Measurements from ENCODE around the gene RFFL. TPM values are rescaled to one million over a fixed set of nuclear protein-coding genes. Genes with fewer than 3 reads are reported as not detected.

Gene RFFL
- total and polyA plus RNA-seq, 2 of the 4 experiments (the other 2 are of a cell fraction): 11.6 to 19.2 TPM

DNA sequence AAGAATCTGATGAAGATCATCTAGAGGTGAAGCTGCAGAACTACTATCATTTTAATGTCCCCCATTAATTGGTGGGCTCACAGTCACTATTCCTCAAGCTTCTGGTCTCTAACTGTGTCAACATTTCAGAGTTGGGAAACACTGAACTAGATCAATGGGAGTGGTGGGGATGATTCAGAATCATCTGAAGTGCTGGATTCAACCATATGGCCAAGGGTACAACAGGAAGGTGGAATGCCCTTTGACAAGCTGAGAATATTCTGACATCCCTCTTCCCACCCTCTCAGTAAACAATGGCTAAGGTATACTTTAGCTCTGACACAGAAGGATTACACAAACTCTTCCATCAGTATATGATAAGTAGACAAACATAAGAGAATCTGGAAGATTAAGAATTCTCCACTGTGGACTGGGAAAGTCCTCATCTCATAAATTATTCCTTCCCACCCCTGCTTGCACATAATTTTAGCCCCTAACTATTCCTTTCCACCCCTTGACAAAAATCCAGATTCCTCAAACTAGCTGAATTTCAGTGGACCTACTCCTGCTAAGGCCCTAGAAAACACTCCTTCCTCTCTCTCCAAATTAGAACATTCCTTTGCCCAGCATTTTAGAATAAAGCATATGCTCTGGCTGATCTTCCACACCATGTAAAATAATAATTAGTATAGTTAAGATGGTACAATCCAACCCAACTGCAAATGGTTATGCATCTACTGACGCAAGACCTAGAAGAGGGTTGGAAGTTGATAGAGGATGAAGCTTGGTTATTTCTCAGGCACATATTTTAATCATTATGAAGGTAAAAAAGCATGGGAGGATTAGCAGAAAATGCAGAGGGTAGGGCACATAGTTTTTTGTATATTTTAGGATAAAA, 16.3 kb upstream of the RFFL start:
- peaks cover 10% of the 10 kb centered on the region for H3K4me1 ChIP-seq (ENCODE audit: control insufficient read depth, insufficient read depth, low read length)
- no peak overlapping the region for H3K18ac ChIP-seq (ENCODE audit: low read depth, low read length)
- no peak overlapping the region; the same call in 1 of the 2 replicates for H3K23ac ChIP-seq (ENCODE audit: low read depth, low read length)
- H2AK9ac ChIP-seq (replicated peaks; ENCODE audit: low read depth, low read length, poor library complexity): no peak overlapping the region
- H3K56ac ChIP-seq (ENCODE audit: extremely low read depth, insufficient read depth, low read length): no peak overlapping the region
- no peaks in the 10 kb centered on the region for H3K36me3 ChIP-seq (ENCODE audit: control insufficient read depth, insufficient read depth, low read length)
- POLR2A ChIA-PET (ENCODE audit: unreplicated experiment): no interaction called here
- H2AK5ac ChIP-seq (ENCODE audit: low read depth, low read length): no peak overlapping the region
- H3K27me3 ChIP-seq (ENCODE audit: control insufficient read depth, insufficient read depth, low read length): no peaks in the 10 kb centered on the region
- no peak overlapping the region for H2BK15ac ChIP-seq (ENCODE audit: low read depth, low read length)
- no peaks in the 10 kb centered on the region for H3K9me3 ChIP-seq (ENCODE audit: control insufficient read depth, insufficient read depth, low read length)
- H3K9me1 ChIP-seq (ENCODE audit: insufficient read depth, low read length): peaks cover 10% of the 10 kb centered on the region
- intact Hi-C loops (cut with micrococcal nuclease): loop anchor here (5.0 kb wide), 1 partner anchor 37 kb away; no protein-coding TSS in a partner anchor
- H2BK20ac ChIP-seq (ENCODE audit: low read depth, low read length): no peak overlapping the region
- no peak overlapping the region for H3K14ac ChIP-seq (replicated peaks; ENCODE audit: low read depth, low read length)
- H3K79me1 ChIP-seq (ENCODE audit: low read depth in 1 of 2, low read length in 2 of 2): peaks cover 27 to 66% of the 10 kb centered on the region in 2 experiments
- no peak overlapping the region for H2BK5ac ChIP-seq (ENCODE audit: low read depth, low read length, poor library complexity, severe bottlenecking)
- no peak overlapping the region for H4K91ac ChIP-seq (ENCODE audit: insufficient read depth, low read depth, low read length)
- dilution Hi-C loops (cut with HindIII; ENCODE audit: low sequenced_read_pairs, unreplicated experiment): no loop called here
- WGBS, 2 experiments (ENCODE audit: extremely low coverage in 2 of 2, insufficient read length in 1 of 2): no CpG with 5 or more reads among the region's 1 CpG
- ATAC-seq (ENCODE audit: low read depth): no peak
- H2BK120ac ChIP-seq (ENCODE audit: low read depth, low read length): no peak overlapping the region
- no peak overlapping the region for H3K4ac ChIP-seq (ENCODE audit: low read depth, low read length)
- H4K8ac ChIP-seq (ENCODE audit: low read depth in 2 of 2, low read length in 2 of 2): no peak overlapping the region
- BruUV-seq (replicated peaks): no TSS peak
- H3K4me3 ChIP-seq (ENCODE audit: insufficient read depth, low read depth, low read length): no peak overlapping the region
- H2AFZ ChIP-seq (replicated peaks; ENCODE audit: low read length, poor library complexity): no peak overlapping the region
- CTCF ChIA-PET: no interaction called here
- H4K5ac ChIP-seq (ENCODE audit: low read depth, low read length): no peak overlapping the region
- peak; percentile 51 for DNase-seq
- H3K9ac ChIP-seq (ENCODE audit: low read depth, low read length): no peak overlapping the region
- H4K20me1 ChIP-seq (ENCODE audit: insufficient read depth, low read length): peaks cover 16% of the 10 kb centered on the region; the same call in 1 of the 2 replicates
- H3K4me2 ChIP-seq (ENCODE audit: low read depth, low read length): no peak overlapping the region
- no peak overlapping the region for H3K27ac ChIP-seq (ENCODE audit: insufficient read depth, low read length)
- in situ Hi-C loops (cut with MboI; ENCODE audit: low sequenced_read_pairs): no loop called here
- TF ChIP-seq MAZ (IDR thresholded peaks at IDR 0.05; ENCODE audit: borderline replicate concordance, low read depth, low read length) (no peak), SMC3 (IDR thresholded peaks at IDR 0.05; ENCODE audit: low read depth, low read length) (no peak), MXI1 (IDR thresholded peaks at IDR 0.05; ENCODE audit: borderline replicate concordance, low read depth, low read length) (no peak), NFE2L2 (IDR thresholded peaks at IDR 0.05; ENCODE audit: low read depth, low read length) (no peak), BHLHE40 (IDR thresholded peaks at IDR 0.05; ENCODE audit: low read depth, low read length) (no peak), RCOR1 (IDR thresholded peaks at IDR 0.05; ENCODE audit: insufficient replicate concordance, low read length) (no peak), CEBPB (IDR thresholded peaks at IDR 0.05; ENCODE audit: low read depth, low read length) (no peak), MAFK (IDR thresholded peaks at IDR 0.05; ENCODE audit: low read depth, low read length) (no peak), CHD1 (IDR thresholded peaks at IDR 0.05; ENCODE audit: low read depth, low read length) (no peak), FOS (IDR thresholded peaks at IDR 0.05; ENCODE audit: low read depth, low read length) (no peak), RAD21 (IDR thresholded peaks at IDR 0.05; ENCODE audit: low read length) (no peak)
- TF ChIP-seq, protein P1, sequence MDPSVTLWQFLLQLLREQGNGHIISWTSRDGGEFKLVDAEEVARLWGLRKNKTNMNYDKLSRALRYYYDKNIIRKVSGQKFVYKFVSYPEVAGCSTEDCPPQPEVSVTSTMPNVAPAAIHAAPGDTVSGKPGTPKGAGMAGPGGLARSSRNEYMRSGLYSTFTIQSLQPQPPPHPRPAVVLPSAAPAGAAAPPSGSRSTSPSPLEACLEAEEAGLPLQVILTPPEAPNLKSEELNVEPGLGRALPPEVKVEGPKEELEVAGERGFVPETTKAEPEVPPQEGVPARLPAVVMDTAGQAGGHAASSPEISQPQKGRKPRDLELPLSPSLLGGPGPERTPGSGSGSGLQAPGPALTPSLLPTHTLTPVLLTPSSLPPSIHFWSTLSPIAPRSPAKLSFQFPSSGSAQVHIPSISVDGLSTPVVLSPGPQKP (IDR thresholded peaks at IDR 0.05; ENCODE audit: borderline replicate concordance, low read depth, low read length): no peak
- TF ChIP-seq, protein P2, sequence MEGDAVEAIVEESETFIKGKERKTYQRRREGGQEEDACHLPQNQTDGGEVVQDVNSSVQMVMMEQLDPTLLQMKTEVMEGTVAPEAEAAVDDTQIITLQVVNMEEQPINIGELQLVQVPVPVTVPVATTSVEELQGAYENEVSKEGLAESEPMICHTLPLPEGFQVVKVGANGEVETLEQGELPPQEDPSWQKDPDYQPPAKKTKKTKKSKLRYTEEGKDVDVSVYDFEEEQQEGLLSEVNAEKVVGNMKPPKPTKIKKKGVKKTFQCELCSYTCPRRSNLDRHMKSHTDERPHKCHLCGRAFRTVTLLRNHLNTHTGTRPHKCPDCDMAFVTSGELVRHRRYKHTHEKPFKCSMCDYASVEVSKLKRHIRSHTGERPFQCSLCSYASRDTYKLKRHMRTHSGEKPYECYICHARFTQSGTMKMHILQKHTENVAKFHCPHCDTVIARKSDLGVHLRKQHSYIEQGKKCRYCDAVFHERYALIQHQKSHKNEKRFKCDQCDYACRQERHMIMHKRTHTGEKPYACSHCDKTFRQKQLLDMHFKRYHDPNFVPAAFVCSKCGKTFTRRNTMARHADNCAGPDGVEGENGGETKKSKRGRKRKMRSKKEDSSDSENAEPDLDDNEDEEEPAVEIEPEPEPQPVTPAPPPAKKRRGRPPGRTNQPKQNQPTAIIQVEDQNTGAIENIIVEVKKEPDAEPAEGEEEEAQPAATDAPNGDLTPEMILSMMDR (conservative IDR thresholded peaks at IDR 0.05; ENCODE audit: low read depth, low read length): no peak
- TF ChIP-seq, protein P3, sequence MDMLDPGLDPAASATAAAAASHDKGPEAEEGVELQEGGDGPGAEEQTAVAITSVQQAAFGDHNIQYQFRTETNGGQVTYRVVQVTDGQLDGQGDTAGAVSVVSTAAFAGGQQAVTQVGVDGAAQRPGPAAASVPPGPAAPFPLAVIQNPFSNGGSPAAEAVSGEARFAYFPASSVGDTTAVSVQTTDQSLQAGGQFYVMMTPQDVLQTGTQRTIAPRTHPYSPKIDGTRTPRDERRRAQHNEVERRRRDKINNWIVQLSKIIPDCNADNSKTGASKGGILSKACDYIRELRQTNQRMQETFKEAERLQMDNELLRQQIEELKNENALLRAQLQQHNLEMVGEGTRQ (IDR thresholded peaks at IDR 0.05; ENCODE audit: low read depth, low read length): no peak
